GM18505 (cell line): ENCODE data around the gene ARFGAP2.
A peak's percentile ranks its signal among the peaks of the same experiment; 100 is the strongest.

ENCODE experiments used
- ATAC-seq: cut with Tn5 transposase; IDR thresholded peaks from one replicate; pipeline ENCODE4 v1.9.1; 2021; ENCODE audit not compliant: unreplicated experiment
- POLR2A ChIP-seq: IDR thresholded peaks from 4 replicates; pipeline ENCODE4 v1.6.1; 2011; ENCODE audit warnings: borderline replicate concordance; ENCODE audit not compliant: insufficient read depth, insufficient read length; ENCODE audit errors: extremely low read depth

Gene ARFGAP2

GRCh38 chr11:47184711-47185304 is 8.1 kb upstream of the ARFGAP2 start:
- no peak for ATAC-seq
- TF ChIP-seq POLR2A = no peak

GRCh38 chr11:47183969-47184368 is 7.3 kb upstream of the ARFGAP2 start:
- ATAC-seq = no peak
- TF ChIP-seq POLR2A = no peak

GRCh38 chr11:47183031-47183856 is 6.6 kb upstream of the ARFGAP2 start:
- no peak for ATAC-seq

GRCh38 chr11:47182380-47182779 is 5.7 kb upstream of the ARFGAP2 start:
- no peak for TF ChIP-seq POLR2A
- ATAC-seq = no peak

More at GRCh38 chr11:47183031-47183856, 6.6 kb upstream of the ARFGAP2 start:
- TF ChIP-seq POLR2A = no peak

- no peak for ATAC-seq
- no peak for TF ChIP-seq POLR2A
Measured at GRCh38 chr11:47181271-47181670, 4.6 kb upstream of the ARFGAP2 start.

GRCh38 chr11:47180006-47180787 is 3.5 kb upstream of the ARFGAP2 start:
- no peak for ATAC-seq
- TF ChIP-seq POLR2A = no peak

GRCh38 chr11:47179655-47179991 is 2.9 kb upstream of the ARFGAP2 start:
- no peak for TF ChIP-seq POLR2A

GRCh38 chr11:47178737-47179654 is 2.3 kb upstream of the ARFGAP2 start:
- no peak for TF ChIP-seq POLR2A
- no peak for ATAC-seq

More at GRCh38 chr11:47179655-47179991, 2.9 kb upstream of the ARFGAP2 start:
- ATAC-seq = no peak

GRCh38 chr11:47178316-47178715 is 1.6 kb upstream of the ARFGAP2 start:
- ATAC-seq = no peak
- no peak for TF ChIP-seq POLR2A

GRCh38 chr11:47177846-47178245 is 1.2 kb upstream of the ARFGAP2 start:
- TF ChIP-seq POLR2A = no peak
- no peak for ATAC-seq

GRCh38 chr11:47177229-47177845 is 658 bp upstream of the ARFGAP2 start:
- peak; percentile 43 for ATAC-seq

GRCh38 chr11:47175746-47176327 is 842 bp downstream of the ARFGAP2 start:
- no peak for ATAC-seq
- TF ChIP-seq POLR2A = no peak

More at GRCh38 chr11:47177229-47177845, 658 bp upstream of the ARFGAP2 start:
- TF ChIP-seq POLR2A = peak; percentile 10
